Mesendoderm (in vitro differentiated cells): ENCODE measurements around the gene NAA16.

Experiments used
- DNase-seq: peaks from one replicate; pipeline ENCODE4 v3.0.0; 2013
- H2AK5ac ChIP-seq: 2 replicates; pipeline ENCODE4 v1.6.1; 2013; ENCODE audit warnings: low read length, inconsistent platforms
- H2BK120ac ChIP-seq: 2 replicates; pipeline ENCODE4 v1.6.1; 2013; ENCODE audit warnings: low read depth, mild to moderate bottlenecking, low read length, moderate library complexity, mixed read lengths
- H2BK15ac ChIP-seq: replicated peaks from 2 replicates; pipeline ENCODE4 v1.6.1; 2013; ENCODE audit warnings: low read depth, mild to moderate bottlenecking, moderate library complexity
- H2BK5ac ChIP-seq: 2 replicates; pipeline ENCODE4 v1.6.1; 2013; ENCODE audit warnings: low read length, inconsistent platforms
- H3K18ac ChIP-seq: 2 replicates; pipeline ENCODE4 v1.6.1; 2013; ENCODE audit warnings: mild to moderate bottlenecking, low read length, mixed read lengths
- H3K23ac ChIP-seq: one replicate; pipeline ENCODE4 v1.6.1; 2013; ENCODE audit warnings: low read length
- H3K27ac ChIP-seq: 2 replicates; pipeline ENCODE4 v1.5.1; 2013; ENCODE audit warnings: low read depth, mild to moderate bottlenecking, inconsistent platforms, low read length, moderate library complexity
- H3K27me3 ChIP-seq: 2 replicates; pipeline ENCODE4 v1.6.1; 2013; ENCODE audit warnings: low read length, control low read depth, mild to moderate bottlenecking, inconsistent platforms; ENCODE audit not compliant: insufficient read depth, poor library complexity
- H3K36me3 ChIP-seq: 2 replicates; pipeline ENCODE4 v1.6.1; 2013; ENCODE audit warnings: low read length, inconsistent platforms; ENCODE audit not compliant: control insufficient read depth, insufficient read depth
- H3K4ac ChIP-seq: one replicate; pipeline ENCODE4 v1.6.1; 2013; ENCODE audit warnings: low read depth, mild to moderate bottlenecking, low read length, moderate library complexity
- H3K4me1 ChIP-seq: 2 replicates; pipeline ENCODE4 v1.6.1; 2013; ENCODE audit warnings: low read depth, low read length, inconsistent platforms; ENCODE audit not compliant: control insufficient read depth
- H3K4me2 ChIP-seq: 2 replicates; pipeline ENCODE4 v1.6.1; 2013; ENCODE audit warnings: low read length
- H3K4me3 ChIP-seq: 2 replicates; pipeline ENCODE4 v1.5.1; 2013; ENCODE audit warnings: mild to moderate bottlenecking, low read length
- H3K56ac ChIP-seq: one replicate; pipeline ENCODE4 v1.6.1; 2013; ENCODE audit warnings: low read length
- H3K79me1 ChIP-seq: 2 replicates; pipeline ENCODE4 v1.6.1; 2013; ENCODE audit warnings: low read length, inconsistent platforms
- H3K79me2 ChIP-seq: 2 replicates; pipeline ENCODE4 v1.6.1; 2013; ENCODE audit warnings: mild to moderate bottlenecking, low read length; ENCODE audit not compliant: control insufficient read depth, insufficient read depth
- H3K9ac ChIP-seq: 2 replicates; pipeline ENCODE4 v1.6.1; 2013; ENCODE audit warnings: low read length, inconsistent platforms
- H4K5ac ChIP-seq: one replicate; pipeline ENCODE4 v1.6.1; 2013; ENCODE audit warnings: low read length
- H4K8ac ChIP-seq: one replicate; pipeline ENCODE4 v1.6.1; 2013; ENCODE audit warnings: low read depth, mild to moderate bottlenecking, control low read depth, low read length, moderate library complexity
- WGBS: extraction: QIAGEN DNeasy Blood & Tissue Kit; methylation state at CpG from one replicate; pipeline ENCODE4 v1.1.7; 2013; ENCODE audit warnings: low lambda C conversion rate, missing lambda C conversion rate; ENCODE audit not compliant: insufficient coverage; ENCODE audit errors: extremely low coverage; 5-methylcytosine and 5-hydroxymethylcytosine counted together

Gene NAA16

DNA sequence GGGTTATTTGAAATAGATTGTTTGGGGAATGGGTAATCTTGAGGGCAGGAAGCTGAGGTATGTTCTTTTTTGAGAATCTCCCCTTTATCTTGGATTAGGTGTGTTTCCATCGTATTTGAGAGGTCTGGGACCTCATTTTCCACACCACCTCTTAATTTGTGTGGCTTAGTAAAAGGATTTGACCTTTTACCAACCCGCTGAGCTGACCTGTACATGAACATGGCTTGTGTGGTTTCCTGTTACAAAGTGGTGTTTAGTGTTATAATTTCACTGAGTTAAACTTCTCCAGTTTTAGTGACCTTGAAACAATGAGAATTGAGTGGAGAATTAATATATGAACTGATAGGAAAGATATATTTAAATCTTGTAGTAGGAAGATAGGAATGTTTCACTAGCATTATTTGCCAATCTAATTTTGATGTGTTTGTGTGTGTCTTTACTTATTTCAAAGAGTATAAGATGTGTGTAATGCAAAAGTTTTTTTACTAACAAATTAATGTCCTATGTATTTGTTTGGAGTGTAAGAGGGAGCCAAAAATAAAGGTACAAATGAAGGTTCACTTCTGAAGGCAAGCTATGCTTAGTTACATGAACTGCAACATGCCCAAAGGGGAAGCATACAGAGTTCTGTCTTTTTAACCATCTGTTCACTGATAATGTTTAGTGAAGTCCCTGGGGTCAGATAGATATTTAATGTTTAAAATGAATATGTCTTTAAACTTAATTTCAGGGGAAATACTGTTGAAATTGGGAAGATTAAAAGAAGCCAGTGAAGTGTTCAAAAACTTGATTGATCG lies 17.1 kb downstream of the NAA16 start:
- H2BK5ac ChIP-seq, result no peak overlapping the region
- no peak overlapping the region for H2AK5ac ChIP-seq
- H4K8ac ChIP-seq, result no peak overlapping the region
- no peaks in the 10 kb centered on the region for H3K36me3 ChIP-seq
- peaks cover 2% of the 10 kb centered on the region for H3K79me1 ChIP-seq
- no peak overlapping the region for H3K9ac ChIP-seq
- no peak overlapping the region for H3K27ac ChIP-seq
- no peak overlapping the region for H3K18ac ChIP-seq
- H2BK15ac ChIP-seq, result no peak overlapping the region
- H3K27me3 ChIP-seq, result no peaks in the 10 kb centered on the region
- no peaks in the 10 kb centered on the region for H3K4me1 ChIP-seq
- no peak overlapping the region for H4K5ac ChIP-seq
- no peak overlapping the region for H3K4me3 ChIP-seq
- no CpG with 5 or more reads among the region's 3 CpGs for WGBS
- H3K79me2 ChIP-seq, result no peaks in the 10 kb centered on the region
- H3K4me2 ChIP-seq, result no peak overlapping the region
- no peak overlapping the region for H2BK120ac ChIP-seq
- no peak overlapping the region for H3K4ac ChIP-seq
- no peak overlapping the region for H3K23ac ChIP-seq
- no peak for DNase-seq
- no peak overlapping the region for H3K56ac ChIP-seq

DNA sequence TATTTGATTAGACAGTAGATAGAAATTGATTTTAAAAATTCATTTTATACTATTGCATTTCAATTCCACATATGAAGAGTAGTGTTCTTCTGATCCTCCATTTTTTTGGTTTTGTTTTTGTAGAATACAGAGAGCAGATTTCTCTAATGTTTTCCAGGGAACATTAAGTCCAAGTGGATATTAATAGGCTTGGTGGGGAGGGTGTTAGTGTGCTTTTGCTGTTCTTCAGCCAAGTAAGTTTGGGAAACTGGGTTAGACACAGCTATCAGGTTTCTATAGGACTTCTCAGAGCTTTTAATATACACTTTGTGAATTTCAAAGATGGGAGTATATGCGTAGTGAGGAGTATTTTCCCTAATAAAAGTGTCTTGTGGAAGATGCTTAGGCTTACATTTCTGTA lies 21.8 kb downstream of the NAA16 start:
- no peak for DNase-seq
- Histone ChIP-seq H2BK5ac (no peak overlapping the region), H3K79me2 (no peaks in the 10 kb centered on the region), H4K5ac (no peak overlapping the region), H4K8ac (no peak overlapping the region), H3K36me3 (no peaks in the 10 kb centered on the region), H3K4ac (no peak overlapping the region), H2BK120ac (no peak overlapping the region), H2AK5ac (no peak overlapping the region), H3K27me3 (no peaks in the 10 kb centered on the region), H3K18ac (no peak overlapping the region), H3K4me1 (no peaks in the 10 kb centered on the region), H3K9ac (no peak overlapping the region), H3K4me3 (no peak overlapping the region), H3K4me2 (no peak overlapping the region), H3K79me1 (no peaks in the 10 kb centered on the region), H3K56ac (no peak overlapping the region), H3K23ac (no peak overlapping the region), H2BK15ac (no peak overlapping the region), H3K27ac (no peak overlapping the region)
- WGBS, result no CpG with 5 or more reads among the region's 1 CpG

DNA sequence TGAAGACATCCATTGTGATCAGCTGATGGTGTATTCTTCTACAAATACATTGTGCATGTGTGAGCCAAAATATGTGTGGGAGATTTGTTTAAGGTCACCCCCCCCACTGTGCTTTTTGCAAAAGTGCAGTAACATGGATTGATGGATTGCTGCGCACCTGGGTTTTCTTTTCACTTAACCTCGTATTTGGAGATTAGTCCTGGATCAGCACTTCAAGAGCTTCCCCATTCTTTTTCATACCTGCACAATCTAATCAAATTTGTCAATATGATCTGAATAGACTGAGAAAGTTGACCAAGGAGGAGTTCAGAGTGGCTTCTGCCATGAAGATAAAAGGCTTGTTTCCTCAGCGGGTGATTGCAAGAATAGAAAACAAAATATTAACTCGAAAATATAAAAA lies 23.7 kb downstream of the NAA16 start:
- no peaks in the 10 kb centered on the region for H3K36me3 ChIP-seq
- no peak overlapping the region for H2BK15ac ChIP-seq
- no peak overlapping the region for H4K8ac ChIP-seq
- no peak overlapping the region for H3K23ac ChIP-seq
- no peak overlapping the region for H2AK5ac ChIP-seq
- H3K4me2 ChIP-seq, result no peak overlapping the region
- H3K27me3 ChIP-seq, result no peaks in the 10 kb centered on the region
- no peak overlapping the region for H3K9ac ChIP-seq
- H2BK120ac ChIP-seq, result no peak overlapping the region
- H3K79me1 ChIP-seq, result no peaks in the 10 kb centered on the region
- H3K27ac ChIP-seq, result no peak overlapping the region
- no peak overlapping the region for H2BK5ac ChIP-seq
- H3K79me2 ChIP-seq, result no peaks in the 10 kb centered on the region
- WGBS, result no CpG with 5 or more reads among the region's 4 CpGs
- H3K18ac ChIP-seq, result no peak overlapping the region
- H3K56ac ChIP-seq, result no peak overlapping the region
- no peak overlapping the region for H4K5ac ChIP-seq
- no peak overlapping the region for H3K4ac ChIP-seq
- no peak overlapping the region for H3K4me3 ChIP-seq
- DNase-seq, result no peak
- H3K4me1 ChIP-seq, result no peaks in the 10 kb centered on the region

DNA sequence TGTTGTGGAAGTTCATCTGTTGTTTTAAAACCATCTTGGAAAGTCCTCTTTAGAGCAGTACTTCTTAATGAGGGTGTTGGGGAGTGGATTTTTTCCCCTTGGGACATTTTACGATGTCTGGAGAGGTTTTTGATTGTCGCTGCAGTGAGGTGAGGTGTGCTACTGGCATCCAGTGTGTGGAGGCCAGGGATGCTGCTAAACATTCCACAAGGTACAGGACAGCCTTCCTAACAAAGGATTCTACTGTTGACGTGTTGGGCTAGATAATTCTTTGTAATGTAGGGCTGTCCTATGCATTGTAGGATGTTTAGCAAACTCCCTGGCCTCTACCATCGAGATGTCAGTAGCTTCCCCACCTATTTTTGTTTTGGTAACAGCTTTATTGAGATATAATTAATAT lies 33.3 kb downstream of the NAA16 start:
- H4K8ac ChIP-seq, result no peak overlapping the region
- no peak overlapping the region for H3K4me3 ChIP-seq
- no peak overlapping the region for H3K4ac ChIP-seq
- no peak overlapping the region for H2BK5ac ChIP-seq
- DNase-seq, result peak; percentile 71
- no peak overlapping the region for H3K4me2 ChIP-seq
- H3K23ac ChIP-seq, result no peak overlapping the region
- no peaks in the 10 kb centered on the region for H3K27me3 ChIP-seq
- peaks cover 7% of the 10 kb centered on the region for H3K79me1 ChIP-seq
- no peak overlapping the region for H3K27ac ChIP-seq
- no peak overlapping the region for H3K56ac ChIP-seq
- no peak overlapping the region for H4K5ac ChIP-seq
- H3K36me3 ChIP-seq, result no peaks in the 10 kb centered on the region
- no peaks in the 10 kb centered on the region for H3K4me1 ChIP-seq
- no peak overlapping the region for H3K18ac ChIP-seq
- H2BK15ac ChIP-seq, result no peak overlapping the region
- H3K79me2 ChIP-seq, result no peaks in the 10 kb centered on the region
- no CpG with 5 or more reads among the region's 4 CpGs for WGBS
- H2BK120ac ChIP-seq, result no peak overlapping the region
- H3K9ac ChIP-seq, result no peak overlapping the region
- H2AK5ac ChIP-seq, result no peak overlapping the region

DNA sequence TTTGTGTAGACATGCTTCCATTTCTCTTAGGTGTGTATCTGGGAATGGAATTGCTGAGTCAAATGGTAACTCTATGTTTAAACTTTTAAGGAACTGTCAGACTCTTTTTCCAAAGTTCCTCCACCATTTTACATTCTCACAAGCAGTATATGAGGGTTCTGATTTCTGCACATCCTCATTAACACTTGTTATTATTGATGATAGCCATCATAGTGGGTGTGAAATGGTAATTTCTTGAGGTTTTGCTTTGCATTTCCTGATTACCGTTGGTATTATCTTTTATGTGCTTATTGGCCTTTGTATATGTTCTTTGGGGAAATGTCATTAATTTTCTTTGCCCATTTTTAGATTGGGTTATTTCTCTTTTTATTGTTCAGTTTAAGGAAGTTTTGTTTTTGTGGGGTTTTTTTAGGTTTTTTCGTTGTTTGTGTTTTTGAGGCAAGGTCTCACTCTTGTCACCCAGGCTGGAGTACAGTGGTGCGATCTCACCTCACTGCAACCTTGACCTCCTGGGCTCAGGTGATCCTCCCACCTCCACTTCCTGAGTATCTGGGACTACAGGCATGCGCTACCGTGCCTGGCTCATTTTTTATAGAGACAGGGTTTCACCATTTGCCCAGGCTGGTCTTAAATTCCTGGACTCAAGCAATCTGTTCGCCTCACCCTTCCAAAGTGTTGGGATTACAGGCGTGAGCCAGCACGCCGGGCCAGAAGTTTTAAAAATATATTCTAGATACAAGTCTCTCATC lies 34.3 kb downstream of the NAA16 start:
- Histone ChIP-seq H3K4me1 (no peaks in the 10 kb centered on the region), H3K4me2 (no peak overlapping the region), H3K4me3 (no peak overlapping the region), H3K4ac (no peak overlapping the region), H3K9ac (no peak overlapping the region), H3K79me1 (peaks cover 7% of the 10 kb centered on the region), H3K36me3 (no peaks in the 10 kb centered on the region), H3K27ac (no peak overlapping the region), H4K8ac (no peak overlapping the region), H3K23ac (no peak overlapping the region), H2AK5ac (no peak overlapping the region), H2BK5ac (no peak overlapping the region), H3K56ac (no peak overlapping the region), H2BK120ac (no peak overlapping the region), H3K18ac (no peak overlapping the region), H3K27me3 (no peaks in the 10 kb centered on the region), H3K79me2 (no peaks in the 10 kb centered on the region), H4K5ac (no peak overlapping the region), H2BK15ac (no peak overlapping the region)
- WGBS, result no CpG with 5 or more reads among the region's 9 CpGs
- peak; percentile 10 for DNase-seq
